ENCODE results near the gene TMEM161A. TPM values are rescaled to one million over a fixed set of nuclear protein-coding genes. Genes with fewer than 3 reads are reported as not detected.
"Not testable (repeated sequence)": the region's sequence is repeated elsewhere in the genome, so short reads cannot be mapped to it uniquely, and the experiment has no call there.

The TMEM161A gene
- total RNA-seq, 2 donors from 2014 or later = 16.8 to 18.9 TPM

- ATAC-seq; DNase-seq; intact Hi-C loops (cut with DNase I, micrococcal nuclease): not testable (repeated sequence)
These were observed 31.3 kb downstream of the TMEM161A start for GRCh38 chr19:19106938-19107337.

- ATAC-seq (peak; percentile 35), DNase-seq (peak in 1 of 2 donors; percentile 22)
- intact Hi-C loops (cut with DNase I, micrococcal nuclease) = no loop called here
These were observed 32.2 kb downstream of the TMEM161A start for GRCh38 chr19:19106056-19106551.

- ATAC-seq (peak; percentile 83), DNase-seq (peak; percentile 69 to 81)
- intact Hi-C loops (cut with DNase I, micrococcal nuclease) = no loop called here
These were observed 32.8 kb downstream of the TMEM161A start for GRCh38 chr19:19105365-19106055.

- no peak for DNase-seq
- ATAC-seq = no peak
- intact Hi-C loops (cut with DNase I, micrococcal nuclease) = no loop called here
These were observed 35.1 kb downstream of the TMEM161A start for GRCh38 chr19:19103167-19103566.

GRCh38 chr19:19102566-19102965 lies 35.7 kb downstream of the TMEM161A start:
- DNase-seq; ATAC-seq; intact Hi-C loops (cut with DNase I, micrococcal nuclease): not testable (repeated sequence)

- no peak for ATAC-seq
- DNase-seq = no peak
- intact Hi-C loops (cut with DNase I, micrococcal nuclease) = no loop called here
These were observed 36.7 kb downstream of the TMEM161A start for GRCh38 chr19:19101540-19101939.

- peak; percentile 23 for ATAC-seq
- no peak for DNase-seq
- intact Hi-C loops (cut with DNase I, micrococcal nuclease) = no loop called here
These were observed 39.3 kb downstream of the TMEM161A start for GRCh38 chr19:19098703-19099632.

GRCh38 chr19:19098084-19098702 lies 40.1 kb downstream of the TMEM161A start:
- no peak for DNase-seq

GRCh38 chr19:19096641-19097627 lies 41.3 kb downstream of the TMEM161A start:
- peak; percentile 95 for ATAC-seq
- intact Hi-C loops (cut with DNase I, micrococcal nuclease) = no loop called here
- peak; percentile 40 to 52 for DNase-seq

More at GRCh38 chr19:19098084-19098702, 40.1 kb downstream of the TMEM161A start:
- no peak for ATAC-seq
- intact Hi-C loops (cut with DNase I, micrococcal nuclease) = no loop called here

GRCh38 chr19:19095691-19096090 lies 42.6 kb downstream of the TMEM161A start:
- DNase-seq (no peak), ATAC-seq (no peak)
- intact Hi-C loops (cut with DNase I, micrococcal nuclease) = no loop called here

GRCh38 chr19:19094513-19094912 lies 43.8 kb downstream of the TMEM161A start:
- ATAC-seq = no peak
- no peak for DNase-seq

GRCh38 chr19:19087676-19088075 lies 50.6 kb downstream of the TMEM161A start:
- DNase-seq = no peak
- intact Hi-C loops (cut with DNase I, micrococcal nuclease) = no loop called here
- ATAC-seq = no peak

More at GRCh38 chr19:19094513-19094912, 43.8 kb downstream of the TMEM161A start:
- intact Hi-C loops (cut with DNase I, micrococcal nuclease) = no loop called here

- DNase-seq = no peak
- intact Hi-C loops (cut with DNase I, micrococcal nuclease) = no loop called here
- ATAC-seq = no peak
These were observed 54.7 kb downstream of the TMEM161A start for GRCh38 chr19:19083413-19084178.

GRCh38 chr19:19081642-19082151 lies 56.6 kb downstream of the TMEM161A start:
- no peak for ATAC-seq
- DNase-seq = no peak
- intact Hi-C loops (cut with DNase I, micrococcal nuclease) = no loop called here

- intact Hi-C loops (cut with DNase I, micrococcal nuclease) = no loop called here
- ATAC-seq = no peak
- no peak for DNase-seq
These were observed 58.7 kb downstream of the TMEM161A start for GRCh38 chr19:19079571-19079970.

- DNase-seq (no peak), ATAC-seq (no peak)
- intact Hi-C loops (cut with DNase I, micrococcal nuclease) = no loop called here
These were observed 59.5 kb downstream of the TMEM161A start for GRCh38 chr19:19078801-19079200.

- ATAC-seq = no peak
- intact Hi-C loops (cut with DNase I, micrococcal nuclease) = no loop called here
- DNase-seq = no peak
These were observed 61.2 kb downstream of the TMEM161A start for GRCh38 chr19:19077103-19077502.

Data from left colon (tissue), 2 donors.